Measurements from ENCODE around the gene PNPLA2. TPM values are rescaled to one million over a fixed set of nuclear protein-coding genes. Genes with fewer than 3 reads are reported as not detected.

PNPLA2 gene
- total RNA-seq, 1 experiment from 2014 or later = 66.5 TPM

- TF ChIP-seq, protein P1, sequence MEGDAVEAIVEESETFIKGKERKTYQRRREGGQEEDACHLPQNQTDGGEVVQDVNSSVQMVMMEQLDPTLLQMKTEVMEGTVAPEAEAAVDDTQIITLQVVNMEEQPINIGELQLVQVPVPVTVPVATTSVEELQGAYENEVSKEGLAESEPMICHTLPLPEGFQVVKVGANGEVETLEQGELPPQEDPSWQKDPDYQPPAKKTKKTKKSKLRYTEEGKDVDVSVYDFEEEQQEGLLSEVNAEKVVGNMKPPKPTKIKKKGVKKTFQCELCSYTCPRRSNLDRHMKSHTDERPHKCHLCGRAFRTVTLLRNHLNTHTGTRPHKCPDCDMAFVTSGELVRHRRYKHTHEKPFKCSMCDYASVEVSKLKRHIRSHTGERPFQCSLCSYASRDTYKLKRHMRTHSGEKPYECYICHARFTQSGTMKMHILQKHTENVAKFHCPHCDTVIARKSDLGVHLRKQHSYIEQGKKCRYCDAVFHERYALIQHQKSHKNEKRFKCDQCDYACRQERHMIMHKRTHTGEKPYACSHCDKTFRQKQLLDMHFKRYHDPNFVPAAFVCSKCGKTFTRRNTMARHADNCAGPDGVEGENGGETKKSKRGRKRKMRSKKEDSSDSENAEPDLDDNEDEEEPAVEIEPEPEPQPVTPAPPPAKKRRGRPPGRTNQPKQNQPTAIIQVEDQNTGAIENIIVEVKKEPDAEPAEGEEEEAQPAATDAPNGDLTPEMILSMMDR (IDR thresholded peaks at IDR 0.05) = no peak
- TF ChIP-seq CREB1 (CRISPR knock-in tag; IDR thresholded peaks at IDR 0.05) (no peak), NR2C2 (CRISPR knock-in tag; IDR thresholded peaks at IDR 0.05) (0 out of 2 replicates have a peak, but pooled peaks have one; percentile 24), JAZF1 (CRISPR knock-in tag; IDR thresholded peaks at IDR 0.05) (no peak), SMAD3 (CRISPR knock-in tag; IDR thresholded peaks at IDR 0.05; ENCODE audit: borderline replicate concordance) (peak; percentile 12; the same call in 1 of the 2 replicates), OVOL2 (CRISPR knock-in tag; IDR thresholded peaks at IDR 0.05; ENCODE audit: borderline replicate concordance) (no peak), ZNF232 (CRISPR knock-in tag; IDR thresholded peaks at IDR 0.05) (no peak), ESRRA (CRISPR knock-in tag; IDR thresholded peaks at IDR 0.05; ENCODE audit: borderline replicate concordance) (no peak), PRDM15 (CRISPR knock-in tag; IDR thresholded peaks at IDR 0.05) (no peak), AR (CRISPR knock-in tag; IDR thresholded peaks at IDR 0.05) (no peak), SMAD4 (CRISPR knock-in tag; IDR thresholded peaks at IDR 0.05) (no peak)
- TF ChIP-seq, protein P2, sequence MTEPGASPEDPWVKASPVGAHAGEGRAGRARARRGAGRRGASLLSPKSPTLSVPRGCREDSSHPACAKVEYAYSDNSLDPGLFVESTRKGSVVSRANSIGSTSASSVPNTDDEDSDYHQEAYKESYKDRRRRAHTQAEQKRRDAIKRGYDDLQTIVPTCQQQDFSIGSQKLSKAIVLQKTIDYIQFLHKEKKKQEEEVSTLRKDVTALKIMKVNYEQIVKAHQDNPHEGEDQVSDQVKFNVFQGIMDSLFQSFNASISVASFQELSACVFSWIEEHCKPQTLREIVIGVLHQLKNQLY (CRISPR knock-in tag; IDR thresholded peaks at IDR 0.05) = no peak
- TF ChIP-seq, protein P3, sequence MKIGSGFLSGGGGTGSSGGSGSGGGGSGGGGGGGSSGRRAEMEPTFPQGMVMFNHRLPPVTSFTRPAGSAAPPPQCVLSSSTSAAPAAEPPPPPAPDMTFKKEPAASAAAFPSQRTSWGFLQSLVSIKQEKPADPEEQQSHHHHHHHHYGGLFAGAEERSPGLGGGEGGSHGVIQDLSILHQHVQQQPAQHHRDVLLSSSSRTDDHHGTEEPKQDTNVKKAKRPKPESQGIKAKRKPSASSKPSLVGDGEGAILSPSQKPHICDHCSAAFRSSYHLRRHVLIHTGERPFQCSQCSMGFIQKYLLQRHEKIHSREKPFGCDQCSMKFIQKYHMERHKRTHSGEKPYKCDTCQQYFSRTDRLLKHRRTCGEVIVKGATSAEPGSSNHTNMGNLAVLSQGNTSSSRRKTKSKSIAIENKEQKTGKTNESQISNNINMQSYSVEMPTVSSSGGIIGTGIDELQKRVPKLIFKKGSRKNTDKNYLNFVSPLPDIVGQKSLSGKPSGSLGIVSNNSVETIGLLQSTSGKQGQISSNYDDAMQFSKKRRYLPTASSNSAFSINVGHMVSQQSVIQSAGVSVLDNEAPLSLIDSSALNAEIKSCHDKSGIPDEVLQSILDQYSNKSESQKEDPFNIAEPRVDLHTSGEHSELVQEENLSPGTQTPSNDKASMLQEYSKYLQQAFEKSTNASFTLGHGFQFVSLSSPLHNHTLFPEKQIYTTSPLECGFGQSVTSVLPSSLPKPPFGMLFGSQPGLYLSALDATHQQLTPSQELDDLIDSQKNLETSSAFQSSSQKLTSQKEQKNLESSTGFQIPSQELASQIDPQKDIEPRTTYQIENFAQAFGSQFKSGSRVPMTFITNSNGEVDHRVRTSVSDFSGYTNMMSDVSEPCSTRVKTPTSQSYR (CRISPR knock-in tag; IDR thresholded peaks at IDR 0.05) = peak; percentile 84
- TF ChIP-seq, protein P4, sequence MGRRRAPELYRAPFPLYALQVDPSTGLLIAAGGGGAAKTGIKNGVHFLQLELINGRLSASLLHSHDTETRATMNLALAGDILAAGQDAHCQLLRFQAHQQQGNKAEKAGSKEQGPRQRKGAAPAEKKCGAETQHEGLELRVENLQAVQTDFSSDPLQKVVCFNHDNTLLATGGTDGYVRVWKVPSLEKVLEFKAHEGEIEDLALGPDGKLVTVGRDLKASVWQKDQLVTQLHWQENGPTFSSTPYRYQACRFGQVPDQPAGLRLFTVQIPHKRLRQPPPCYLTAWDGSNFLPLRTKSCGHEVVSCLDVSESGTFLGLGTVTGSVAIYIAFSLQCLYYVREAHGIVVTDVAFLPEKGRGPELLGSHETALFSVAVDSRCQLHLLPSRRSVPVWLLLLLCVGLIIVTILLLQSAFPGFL (CRISPR knock-in tag; IDR thresholded peaks at IDR 0.05; ENCODE audit: borderline replicate concordance) = no peak
- TF ChIP-seq, protein P5, sequence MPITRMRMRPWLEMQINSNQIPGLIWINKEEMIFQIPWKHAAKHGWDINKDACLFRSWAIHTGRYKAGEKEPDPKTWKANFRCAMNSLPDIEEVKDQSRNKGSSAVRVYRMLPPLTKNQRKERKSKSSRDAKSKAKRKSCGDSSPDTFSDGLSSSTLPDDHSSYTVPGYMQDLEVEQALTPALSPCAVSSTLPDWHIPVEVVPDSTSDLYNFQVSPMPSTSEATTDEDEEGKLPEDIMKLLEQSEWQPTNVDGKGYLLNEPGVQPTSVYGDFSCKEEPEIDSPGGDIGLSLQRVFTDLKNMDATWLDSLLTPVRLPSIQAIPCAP (CRISPR knock-in tag; IDR thresholded peaks at IDR 0.05) = no peak
These were observed 25.3 kb downstream of the PNPLA2 start (continued) for GRCh38 chr11:843818-844692.
